Activated effector memory CD4-positive, alpha-beta T cell treated with anti-CD3 and anti-CD28 coated beads, Interleukin-2, amount 50 U/mL, for 16 hours (primary cell): Measurements from ENCODE around the gene MBOAT2.

ENCODE experiments used
- DNase-seq: peaks from one replicate; pipeline ENCODE4 v3.0.0-alpha.2; 2020

The MBOAT2 gene

DNA sequence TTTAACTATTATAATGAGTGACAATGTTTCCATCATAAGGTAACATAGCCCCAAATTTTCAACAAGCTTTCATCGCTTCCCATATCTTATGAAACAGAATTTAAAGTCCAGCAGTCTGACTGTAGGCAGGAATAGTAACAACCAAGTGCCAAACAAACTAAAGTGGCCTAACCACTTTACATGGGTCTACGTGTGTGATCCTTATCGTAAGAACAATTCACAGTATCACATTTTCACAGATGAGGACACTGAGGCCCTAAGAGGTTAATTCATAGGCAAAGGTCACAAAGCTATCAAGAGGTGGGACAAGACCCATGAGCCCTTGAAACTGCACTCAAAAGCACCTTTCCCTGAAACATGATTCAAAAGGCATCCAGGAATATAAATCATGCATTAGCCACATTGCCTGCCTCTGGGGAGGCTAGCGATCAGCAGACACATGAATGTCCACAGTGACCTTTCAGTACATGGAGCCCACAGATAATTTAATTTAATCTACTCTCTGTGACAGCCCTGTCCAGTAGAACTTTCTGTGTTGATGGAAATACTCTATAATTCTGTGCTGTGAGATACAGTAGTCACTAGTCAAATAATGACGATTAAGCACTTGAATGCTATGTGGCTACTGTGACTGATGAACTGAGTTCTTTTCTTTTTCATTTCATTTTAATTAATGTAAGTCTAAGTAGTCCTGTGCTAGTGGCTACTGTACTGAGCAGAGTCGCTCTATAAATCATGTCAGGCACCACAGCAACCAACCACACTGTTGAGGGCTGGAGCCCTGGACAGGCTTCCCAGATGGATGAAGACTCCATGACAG lies 196.4 kb downstream of the MBOAT2 start:
- no peak for DNase-seq

DNA sequence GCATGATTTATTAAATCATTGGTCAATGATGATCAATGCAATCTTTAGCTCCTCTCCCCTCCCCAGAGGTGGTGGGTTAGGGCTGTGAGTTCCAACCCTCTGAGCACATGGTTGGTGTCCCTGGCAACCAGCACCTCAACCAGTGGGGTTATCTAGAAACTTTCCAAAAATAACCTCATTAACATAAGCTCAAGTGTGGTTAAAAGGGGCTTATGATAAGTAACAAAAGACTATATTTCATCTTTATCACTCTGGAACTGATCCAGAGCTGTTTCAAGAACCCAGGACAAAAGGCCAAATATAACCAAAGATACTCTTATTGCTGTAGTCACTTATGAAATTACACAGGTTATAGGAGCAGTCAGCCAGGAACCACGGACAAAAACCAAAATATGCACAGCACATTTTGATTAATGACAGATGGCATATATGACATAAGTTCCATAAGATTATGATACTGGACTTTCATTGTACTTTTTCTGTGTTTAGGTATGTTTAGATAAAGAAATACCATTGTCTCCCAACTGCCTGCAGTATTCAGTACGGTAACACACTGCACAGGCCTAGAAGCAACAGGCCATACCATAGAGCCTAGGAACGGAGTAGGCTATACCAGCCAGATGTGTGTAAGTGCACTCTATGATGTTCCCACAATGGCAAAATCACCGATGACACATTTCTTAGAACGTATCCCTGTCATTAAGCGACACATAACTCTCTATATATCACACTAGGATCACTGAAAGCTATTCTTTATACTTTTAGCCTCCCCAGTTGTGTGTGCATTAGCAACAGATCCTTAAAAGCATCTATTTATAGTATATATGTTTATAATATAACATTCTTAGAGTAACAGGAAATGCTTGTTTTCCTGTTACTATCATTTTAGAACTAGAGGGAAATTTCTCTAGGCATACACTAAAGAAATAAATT lies 197.9 kb downstream of the MBOAT2 start:
- DNase-seq: no peak

DNA sequence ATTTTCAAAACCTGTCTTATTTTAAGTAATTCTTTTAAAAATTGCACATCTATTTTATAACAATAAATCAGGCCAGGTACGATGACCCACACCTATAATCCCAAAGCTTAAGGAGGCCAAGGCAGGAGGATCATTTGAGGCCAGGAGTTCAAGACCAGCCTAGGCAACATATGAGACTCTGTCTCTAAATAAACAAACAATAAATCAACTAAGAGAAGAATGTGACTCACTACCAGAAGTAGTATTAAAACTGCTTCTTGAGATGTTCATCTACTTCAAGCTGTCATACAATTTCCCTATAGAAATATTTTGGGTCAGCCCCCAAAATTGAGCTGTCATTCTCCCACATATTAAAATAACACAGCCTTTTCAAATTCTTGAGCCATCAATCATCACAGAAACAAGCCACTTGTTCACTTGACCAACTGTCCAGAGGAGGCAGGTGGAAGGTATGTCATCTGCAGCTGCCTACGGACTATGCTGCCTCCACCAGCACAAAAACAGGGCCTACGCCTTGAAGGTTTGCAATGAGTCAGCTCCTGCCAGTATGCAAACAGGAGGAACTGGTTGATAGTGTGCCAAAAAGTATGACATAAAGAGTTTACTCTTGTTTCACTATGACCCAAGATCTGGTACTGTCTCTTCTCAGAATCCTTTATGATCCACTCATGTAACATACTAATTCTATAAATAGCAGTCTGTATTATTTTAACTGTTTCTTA lies 199.7 kb downstream of the MBOAT2 start:
- DNase-seq: peak; percentile 68

DNA sequence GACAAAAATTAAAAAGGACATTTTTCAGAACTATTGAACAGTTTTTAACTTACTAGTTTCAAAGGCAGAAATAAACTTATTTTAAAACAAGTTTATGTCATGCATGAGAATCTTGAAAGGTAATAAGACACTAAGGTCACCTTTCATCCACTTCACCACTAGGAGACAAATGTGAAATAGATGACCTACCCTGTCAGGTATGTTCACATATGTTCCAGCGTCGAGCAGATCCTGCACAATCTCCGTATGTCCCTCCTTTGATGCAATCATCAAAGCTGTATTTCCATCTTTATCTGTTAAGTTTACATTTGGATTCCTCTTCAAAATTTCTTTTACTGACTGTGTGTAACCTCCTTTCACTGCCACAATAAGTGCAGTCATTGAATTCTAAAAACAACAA lies 200.7 kb downstream of the MBOAT2 start:
- no peak for DNase-seq
